GM12892 (cell line): ENCODE results near the gene TRAPPC10.

Experiments
- POLR2A ChIP-seq: IDR thresholded peaks from 2 replicates; pipeline ENCODE4 v1.6.1; 2011; ENCODE audit warnings: low read depth, low read length, control low read depth
- POLR2AphosphoS5 ChIP-seq: IDR thresholded peaks from 2 replicates; pipeline ENCODE4 v1.6.1; 2011; ENCODE audit warnings: low read depth, low read length, control low read depth

DNA sequence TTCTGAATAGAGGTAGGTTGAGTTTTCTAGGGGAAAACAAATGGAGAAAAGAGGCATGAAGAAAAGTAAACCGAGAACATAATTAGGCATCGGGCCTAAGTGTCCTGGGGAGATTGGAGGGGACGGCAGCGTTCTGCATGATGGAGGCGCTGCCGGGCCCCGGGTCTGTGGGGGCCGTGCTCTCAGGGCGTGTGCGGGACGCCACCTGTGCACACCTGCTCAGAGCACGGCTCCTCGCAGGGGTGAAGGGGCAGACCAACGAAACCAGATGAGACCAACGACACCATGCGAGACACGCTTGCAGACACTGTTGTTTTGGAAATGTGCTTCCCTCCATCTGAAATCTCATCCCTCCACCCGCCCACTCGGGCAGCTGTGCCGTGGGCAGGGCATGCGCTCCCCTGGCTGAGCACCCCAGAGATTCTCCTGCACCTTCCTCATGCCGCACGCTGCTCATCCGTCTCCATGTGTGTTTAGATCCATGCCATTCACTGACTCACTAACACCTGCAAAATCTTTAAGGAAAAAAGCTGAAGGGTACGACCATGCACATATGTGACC is 28.2 kb upstream of the TRAPPC10 start:
- TF ChIP-seq POLR2A: 0 out of 2 replicates have a peak, but pooled peaks have one; percentile 7
- TF ChIP-seq POLR2AphosphoS5: peak; percentile 45; the same call in 1 of the 2 replicates
